NB4 (cell line): ENCODE data around the gene PDZD2.

Experiments
- MYC ChIP-seq: IDR thresholded peaks from 2 replicates; pipeline ENCODE4 v1.6.1; 2011; ENCODE audit warnings: low read depth, low read length
- POLR2A ChIP-seq: IDR thresholded peaks from 2 replicates; pipeline ENCODE4 v1.6.1; 2011; ENCODE audit warnings: mild to moderate bottlenecking; ENCODE audit not compliant: insufficient read length; ENCODE audit errors: extremely low read depth
- TF ChIP-seq, protein P1 (sequence below): IDR thresholded peaks from one replicate; pipeline ENCODE4 v1.5.1; 2012; ENCODE audit warnings: low read depth, low read length
- TF ChIP-seq, protein P2 (sequence below): IDR thresholded peaks from 2 replicates; pipeline ENCODE4 v1.6.1; 2011; ENCODE audit warnings: low read depth, low read length

DNA sequence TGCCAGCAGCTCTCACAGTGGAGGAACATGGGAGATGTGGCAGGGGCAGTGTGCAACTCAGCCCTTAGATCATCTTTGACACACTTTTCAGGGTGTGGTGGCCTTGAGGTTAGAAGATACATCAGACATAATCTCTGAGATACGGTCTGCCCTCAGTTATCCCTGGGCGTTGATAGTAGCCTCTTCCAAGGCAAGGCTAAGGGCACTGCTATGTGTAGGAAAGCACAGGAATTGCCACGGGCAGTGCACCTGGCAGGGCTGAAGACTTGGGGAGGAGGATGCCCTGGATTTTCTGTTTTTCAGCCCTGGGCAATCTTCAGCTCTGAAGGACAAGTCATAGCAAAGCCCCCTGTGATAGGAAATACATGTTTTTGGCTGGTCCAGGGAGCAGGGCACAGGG is 328.5 kb downstream of the PDZD2 start:
- TF ChIP-seq, protein P1, sequence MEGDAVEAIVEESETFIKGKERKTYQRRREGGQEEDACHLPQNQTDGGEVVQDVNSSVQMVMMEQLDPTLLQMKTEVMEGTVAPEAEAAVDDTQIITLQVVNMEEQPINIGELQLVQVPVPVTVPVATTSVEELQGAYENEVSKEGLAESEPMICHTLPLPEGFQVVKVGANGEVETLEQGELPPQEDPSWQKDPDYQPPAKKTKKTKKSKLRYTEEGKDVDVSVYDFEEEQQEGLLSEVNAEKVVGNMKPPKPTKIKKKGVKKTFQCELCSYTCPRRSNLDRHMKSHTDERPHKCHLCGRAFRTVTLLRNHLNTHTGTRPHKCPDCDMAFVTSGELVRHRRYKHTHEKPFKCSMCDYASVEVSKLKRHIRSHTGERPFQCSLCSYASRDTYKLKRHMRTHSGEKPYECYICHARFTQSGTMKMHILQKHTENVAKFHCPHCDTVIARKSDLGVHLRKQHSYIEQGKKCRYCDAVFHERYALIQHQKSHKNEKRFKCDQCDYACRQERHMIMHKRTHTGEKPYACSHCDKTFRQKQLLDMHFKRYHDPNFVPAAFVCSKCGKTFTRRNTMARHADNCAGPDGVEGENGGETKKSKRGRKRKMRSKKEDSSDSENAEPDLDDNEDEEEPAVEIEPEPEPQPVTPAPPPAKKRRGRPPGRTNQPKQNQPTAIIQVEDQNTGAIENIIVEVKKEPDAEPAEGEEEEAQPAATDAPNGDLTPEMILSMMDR = no peak
- TF ChIP-seq POLR2A (no peak), MYC (no peak)
- TF ChIP-seq, protein P2, sequence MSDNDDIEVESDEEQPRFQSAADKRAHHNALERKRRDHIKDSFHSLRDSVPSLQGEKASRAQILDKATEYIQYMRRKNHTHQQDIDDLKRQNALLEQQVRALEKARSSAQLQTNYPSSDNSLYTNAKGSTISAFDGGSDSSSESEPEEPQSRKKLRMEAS = no peak
